ENCODE data around the gene CDH24. TPM values are rescaled to one million over a fixed set of nuclear protein-coding genes. Genes with fewer than 3 reads are reported as not detected.

Gene CDH24
- total and polyA plus RNA-seq, 9 of the 15 experiments (the other 6 are each of a cell fraction or from before 2014, with no cell fraction given): 0.04 to 16.2 (median 4.9) TPM

DNA sequence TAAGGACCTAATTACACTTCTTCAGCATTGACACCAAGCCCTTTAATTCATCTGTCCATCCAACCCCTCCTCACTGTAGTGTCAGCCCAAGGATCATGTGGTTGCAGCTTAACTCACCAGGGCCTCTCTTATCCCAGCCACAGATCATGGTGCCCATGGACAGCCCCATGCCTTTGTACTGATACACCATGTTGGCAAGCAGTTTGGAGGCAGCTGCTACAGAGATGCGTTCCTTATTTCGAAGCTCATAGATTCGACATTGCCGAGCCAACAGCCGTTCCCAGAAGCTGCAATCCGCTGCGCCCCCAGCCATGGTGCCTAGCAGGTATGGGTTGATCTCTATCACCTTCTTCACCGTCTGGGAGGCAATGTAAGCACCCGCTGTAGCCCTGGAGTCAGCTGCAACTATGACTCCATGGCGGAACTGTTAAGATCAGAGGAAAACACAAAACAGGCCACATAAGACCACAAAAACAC lies 24.0 kb downstream of the CDH24 start (continued):
- TF ChIP-seq, protein P1, sequence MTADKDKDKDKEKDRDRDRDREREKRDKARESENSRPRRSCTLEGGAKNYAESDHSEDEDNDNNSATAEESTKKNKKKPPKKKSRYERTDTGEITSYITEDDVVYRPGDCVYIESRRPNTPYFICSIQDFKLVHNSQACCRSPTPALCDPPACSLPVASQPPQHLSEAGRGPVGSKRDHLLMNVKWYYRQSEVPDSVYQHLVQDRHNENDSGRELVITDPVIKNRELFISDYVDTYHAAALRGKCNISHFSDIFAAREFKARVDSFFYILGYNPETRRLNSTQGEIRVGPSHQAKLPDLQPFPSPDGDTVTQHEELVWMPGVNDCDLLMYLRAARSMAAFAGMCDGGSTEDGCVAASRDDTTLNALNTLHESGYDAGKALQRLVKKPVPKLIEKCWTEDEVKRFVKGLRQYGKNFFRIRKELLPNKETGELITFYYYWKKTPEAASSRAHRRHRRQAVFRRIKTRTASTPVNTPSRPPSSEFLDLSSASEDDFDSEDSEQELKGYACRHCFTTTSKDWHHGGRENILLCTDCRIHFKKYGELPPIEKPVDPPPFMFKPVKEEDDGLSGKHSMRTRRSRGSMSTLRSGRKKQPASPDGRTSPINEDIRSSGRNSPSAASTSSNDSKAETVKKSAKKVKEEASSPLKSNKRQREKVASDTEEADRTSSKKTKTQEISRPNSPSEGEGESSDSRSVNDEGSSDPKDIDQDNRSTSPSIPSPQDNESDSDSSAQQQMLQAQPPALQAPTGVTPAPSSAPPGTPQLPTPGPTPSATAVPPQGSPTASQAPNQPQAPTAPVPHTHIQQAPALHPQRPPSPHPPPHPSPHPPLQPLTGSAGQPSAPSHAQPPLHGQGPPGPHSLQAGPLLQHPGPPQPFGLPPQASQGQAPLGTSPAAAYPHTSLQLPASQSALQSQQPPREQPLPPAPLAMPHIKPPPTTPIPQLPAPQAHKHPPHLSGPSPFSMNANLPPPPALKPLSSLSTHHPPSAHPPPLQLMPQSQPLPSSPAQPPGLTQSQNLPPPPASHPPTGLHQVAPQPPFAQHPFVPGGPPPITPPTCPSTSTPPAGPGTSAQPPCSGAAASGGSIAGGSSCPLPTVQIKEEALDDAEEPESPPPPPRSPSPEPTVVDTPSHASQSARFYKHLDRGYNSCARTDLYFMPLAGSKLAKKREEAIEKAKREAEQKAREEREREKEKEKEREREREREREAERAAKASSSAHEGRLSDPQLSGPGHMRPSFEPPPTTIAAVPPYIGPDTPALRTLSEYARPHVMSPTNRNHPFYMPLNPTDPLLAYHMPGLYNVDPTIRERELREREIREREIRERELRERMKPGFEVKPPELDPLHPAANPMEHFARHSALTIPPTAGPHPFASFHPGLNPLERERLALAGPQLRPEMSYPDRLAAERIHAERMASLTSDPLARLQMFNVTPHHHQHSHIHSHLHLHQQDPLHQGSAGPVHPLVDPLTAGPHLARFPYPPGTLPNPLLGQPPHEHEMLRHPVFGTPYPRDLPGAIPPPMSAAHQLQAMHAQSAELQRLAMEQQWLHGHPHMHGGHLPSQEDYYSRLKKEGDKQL (CRISPR knock-in tag; IDR thresholded peaks at IDR 0.05; ENCODE audit: borderline replicate concordance): no peak
- TF ChIP-seq ETS2 (tag; IDR thresholded peaks at IDR 0.05; ENCODE audit: borderline replicate concordance, poor library complexity, severe bottlenecking) (no peak), BRCA1 (IDR thresholded peaks at IDR 0.05) (no peak), BRCA1 (CRISPR knock-in tag; IDR thresholded peaks at IDR 0.05) (no peak), ZNF695 (CRISPR knock-in tag; IDR thresholded peaks at IDR 0.05) (no peak)
- TF ChIP-seq, protein P2, sequence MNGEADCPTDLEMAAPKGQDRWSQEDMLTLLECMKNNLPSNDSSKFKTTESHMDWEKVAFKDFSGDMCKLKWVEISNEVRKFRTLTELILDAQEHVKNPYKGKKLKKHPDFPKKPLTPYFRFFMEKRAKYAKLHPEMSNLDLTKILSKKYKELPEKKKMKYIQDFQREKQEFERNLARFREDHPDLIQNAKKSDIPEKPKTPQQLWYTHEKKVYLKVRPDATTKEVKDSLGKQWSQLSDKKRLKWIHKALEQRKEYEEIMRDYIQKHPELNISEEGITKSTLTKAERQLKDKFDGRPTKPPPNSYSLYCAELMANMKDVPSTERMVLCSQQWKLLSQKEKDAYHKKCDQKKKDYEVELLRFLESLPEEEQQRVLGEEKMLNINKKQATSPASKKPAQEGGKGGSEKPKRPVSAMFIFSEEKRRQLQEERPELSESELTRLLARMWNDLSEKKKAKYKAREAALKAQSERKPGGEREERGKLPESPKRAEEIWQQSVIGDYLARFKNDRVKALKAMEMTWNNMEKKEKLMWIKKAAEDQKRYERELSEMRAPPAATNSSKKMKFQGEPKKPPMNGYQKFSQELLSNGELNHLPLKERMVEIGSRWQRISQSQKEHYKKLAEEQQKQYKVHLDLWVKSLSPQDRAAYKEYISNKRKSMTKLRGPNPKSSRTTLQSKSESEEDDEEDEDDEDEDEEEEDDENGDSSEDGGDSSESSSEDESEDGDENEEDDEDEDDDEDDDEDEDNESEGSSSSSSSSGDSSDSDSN (IDR thresholded peaks at IDR 0.05; ENCODE audit: borderline replicate concordance in 1 of 2, low read depth in 2 of 2, low read length in 2 of 2): no peak
